ENCODE results near the gene DDX60. TPM values are rescaled to one million over a fixed set of nuclear protein-coding genes. Genes with fewer than 3 reads are reported as not detected.

The DDX60 gene
- total and polyA plus RNA-seq, 10 of the 15 experiments (the other 5 are each of a cell fraction or from before 2014, with no cell fraction given) = 2.7 to 28.4 (median 6.3) TPM

GRCh38 chr4:168274871-168275270 lies 43.7 kb downstream of the DDX60 start (continued):
- TF ChIP-seq, protein P1, sequence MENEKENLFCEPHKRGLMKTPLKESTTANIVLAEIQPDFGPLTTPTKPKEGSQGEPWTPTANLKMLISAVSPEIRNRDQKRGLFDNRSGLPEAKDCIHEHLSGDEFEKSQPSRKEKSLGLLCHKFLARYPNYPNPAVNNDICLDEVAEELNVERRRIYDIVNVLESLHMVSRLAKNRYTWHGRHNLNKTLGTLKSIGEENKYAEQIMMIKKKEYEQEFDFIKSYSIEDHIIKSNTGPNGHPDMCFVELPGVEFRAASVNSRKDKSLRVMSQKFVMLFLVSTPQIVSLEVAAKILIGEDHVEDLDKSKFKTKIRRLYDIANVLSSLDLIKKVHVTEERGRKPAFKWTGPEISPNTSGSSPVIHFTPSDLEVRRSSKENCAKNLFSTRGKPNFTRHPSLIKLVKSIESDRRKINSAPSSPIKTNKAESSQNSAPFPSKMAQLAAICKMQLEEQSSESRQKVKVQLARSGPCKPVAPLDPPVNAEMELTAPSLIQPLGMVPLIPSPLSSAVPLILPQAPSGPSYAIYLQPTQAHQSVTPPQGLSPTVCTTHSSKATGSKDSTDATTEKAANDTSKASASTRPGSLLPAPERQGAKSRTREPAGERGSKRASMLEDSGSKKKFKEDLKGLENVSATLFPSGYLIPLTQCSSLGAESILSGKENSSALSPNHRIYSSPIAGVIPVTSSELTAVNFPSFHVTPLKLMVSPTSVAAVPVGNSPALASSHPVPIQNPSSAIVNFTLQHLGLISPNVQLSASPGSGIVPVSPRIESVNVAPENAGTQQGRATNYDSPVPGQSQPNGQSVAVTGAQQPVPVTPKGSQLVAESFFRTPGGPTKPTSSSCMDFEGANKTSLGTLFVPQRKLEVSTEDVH (IDR thresholded peaks at IDR 0.05; ENCODE audit: low read depth, partially characterized antibody) = no peak
- TF ChIP-seq, protein P2, sequence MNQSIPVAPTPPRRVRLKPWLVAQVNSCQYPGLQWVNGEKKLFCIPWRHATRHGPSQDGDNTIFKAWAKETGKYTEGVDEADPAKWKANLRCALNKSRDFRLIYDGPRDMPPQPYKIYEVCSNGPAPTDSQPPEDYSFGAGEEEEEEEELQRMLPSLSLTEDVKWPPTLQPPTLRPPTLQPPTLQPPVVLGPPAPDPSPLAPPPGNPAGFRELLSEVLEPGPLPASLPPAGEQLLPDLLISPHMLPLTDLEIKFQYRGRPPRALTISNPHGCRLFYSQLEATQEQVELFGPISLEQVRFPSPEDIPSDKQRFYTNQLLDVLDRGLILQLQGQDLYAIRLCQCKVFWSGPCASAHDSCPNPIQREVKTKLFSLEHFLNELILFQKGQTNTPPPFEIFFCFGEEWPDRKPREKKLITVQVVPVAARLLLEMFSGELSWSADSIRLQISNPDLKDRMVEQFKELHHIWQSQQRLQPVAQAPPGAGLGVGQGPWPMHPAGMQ (IDR thresholded peaks at IDR 0.05; ENCODE audit: borderline replicate concordance) = no peak
- no peak for TF ChIP-seq YY1 (IDR thresholded peaks at IDR 0.05; ENCODE audit: low read depth, low read length)

DNA sequence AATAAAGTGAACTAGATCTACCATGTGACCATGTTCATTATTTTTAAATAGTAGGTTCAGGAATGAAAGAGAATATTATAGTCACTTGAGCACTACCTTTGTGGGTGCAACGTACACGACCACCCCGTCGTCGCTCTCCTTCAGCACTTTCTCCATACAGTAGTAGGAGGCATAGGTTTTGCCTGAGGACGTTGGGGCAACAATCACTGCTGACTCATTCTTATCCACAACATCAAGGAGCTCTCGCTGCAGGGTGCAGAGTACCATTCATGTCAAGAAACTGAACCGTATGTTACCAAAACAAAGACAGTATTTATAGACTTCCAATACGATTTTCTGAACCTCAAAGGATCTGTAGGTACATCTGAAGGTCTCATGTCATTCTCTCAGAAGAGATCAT lies 44.7 kb downstream of the DDX60 start:
- intact Hi-C loops (cut with micrococcal nuclease; ENCODE audit: unreplicated experiment) (no loop called here), in situ Hi-C loops (cut with MboI) (no loop called here)
- WGBS (ENCODE audit: insufficient coverage, insufficient replicate concordance, low lambda C conversion rate, missing lambda C conversion rate) = 62% methylated on average over 9 of the region's 9 CpGs
- SMC1A ChIA-PET (ENCODE audit: uncharacterized antibody, unreplicated experiment) = interaction anchor here (1.2 kb wide), 1 partner anchor 28 kb away, joined by 3 read pairs; no protein-coding TSS in a partner anchor
- no peaks in the 10 kb centered on the region for H3K9me3 ChIP-seq (replicated peaks; ENCODE audit: control insufficient read depth, insufficient read depth, low read length)
- H2AFZ ChIP-seq (ENCODE audit: control insufficient read depth, low read depth, low read length) = no peak overlapping the region
- no peak overlapping the region for H3K9ac ChIP-seq (ENCODE audit: control insufficient read depth, insufficient read depth, low read length)
- H3K79me2 ChIP-seq (ENCODE audit: control insufficient read depth, insufficient read depth, low read length) = no peaks in the 10 kb centered on the region
- no peaks in the 10 kb centered on the region for H3K27me3 ChIP-seq (replicated peaks in 1 of 2; ENCODE audit: control insufficient read depth in 2 of 2, insufficient read depth in 2 of 2, low read length in 1 of 2)
- BruUV-seq (replicated peaks) = no TSS peak
- H3K27ac ChIP-seq (ENCODE audit: control insufficient read depth, insufficient read depth) = no peak overlapping the region
- ATAC-seq = no peak
- RAD21 ChIA-PET (ENCODE audit: unreplicated experiment) = no interaction called here
- no peaks in the 10 kb centered on the region for H3K36me3 ChIP-seq (ENCODE audit: control insufficient read depth in 2 of 2, insufficient read depth in 2 of 2, low read length in 1 of 2)
- no peaks in the 10 kb centered on the region for H3K4me1 ChIP-seq (ENCODE audit: control insufficient read depth, insufficient read depth, low read length)
- FAIRE-seq = no peak
- DNase-seq (ENCODE audit: low read depth, low spot score) = no peak
- POLR2A ChIA-PET = no interaction called here
- H3K4me3 ChIP-seq = no peak overlapping the region
- no peak overlapping the region for H3K4me2 ChIP-seq (ENCODE audit: control insufficient read depth, insufficient read depth)
- no peaks in the 10 kb centered on the region for H4K20me1 ChIP-seq (ENCODE audit: control insufficient read depth, insufficient read depth)
- CTCF ChIA-PET = no interaction called here
- TF ChIP-seq, protein P3, sequence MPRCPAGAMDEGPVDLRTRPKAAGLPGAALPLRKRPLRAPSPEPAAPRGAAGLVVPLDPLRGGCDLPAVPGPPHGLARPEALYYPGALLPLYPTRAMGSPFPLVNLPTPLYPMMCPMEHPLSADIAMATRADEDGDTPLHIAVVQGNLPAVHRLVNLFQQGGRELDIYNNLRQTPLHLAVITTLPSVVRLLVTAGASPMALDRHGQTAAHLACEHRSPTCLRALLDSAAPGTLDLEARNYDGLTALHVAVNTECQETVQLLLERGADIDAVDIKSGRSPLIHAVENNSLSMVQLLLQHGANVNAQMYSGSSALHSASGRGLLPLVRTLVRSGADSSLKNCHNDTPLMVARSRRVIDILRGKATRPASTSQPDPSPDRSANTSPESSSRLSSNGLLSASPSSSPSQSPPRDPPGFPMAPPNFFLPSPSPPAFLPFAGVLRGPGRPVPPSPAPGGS (IDR thresholded peaks at IDR 0.05; ENCODE audit: borderline replicate concordance, insufficient read depth, low read depth, low read length, poor library complexity, severe bottlenecking) = no peak
